ENCODE data around the gene VIPAS39. TPM values are rescaled to one million over a fixed set of nuclear protein-coding genes. Genes with fewer than 3 reads are reported as not detected.

The VIPAS39 gene
- total RNA-seq, 6 experiments from 2014 or later: 14.2 to 17.4 (median 15.3) TPM

DNA sequence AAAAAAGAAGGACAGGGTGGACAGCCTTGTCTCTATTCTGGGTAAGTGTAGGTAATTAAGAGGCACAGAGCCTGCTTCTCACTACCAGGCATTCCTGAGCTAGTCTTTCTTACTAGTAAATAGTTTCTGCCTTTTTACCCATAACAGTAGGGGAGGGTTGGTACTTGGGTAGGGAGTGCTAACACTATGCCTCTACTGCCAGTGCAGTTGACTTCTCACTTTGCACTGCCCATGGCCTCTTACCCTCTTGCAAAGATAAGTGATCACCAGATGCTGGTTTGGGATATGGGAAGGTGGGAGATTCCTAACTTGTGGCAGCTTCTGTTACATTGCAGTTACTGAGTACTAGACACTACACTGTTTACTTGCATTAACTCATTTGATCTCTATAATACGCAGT lies 12.1 kb upstream of the VIPAS39 start:
- TF ChIP-seq, protein P1, sequence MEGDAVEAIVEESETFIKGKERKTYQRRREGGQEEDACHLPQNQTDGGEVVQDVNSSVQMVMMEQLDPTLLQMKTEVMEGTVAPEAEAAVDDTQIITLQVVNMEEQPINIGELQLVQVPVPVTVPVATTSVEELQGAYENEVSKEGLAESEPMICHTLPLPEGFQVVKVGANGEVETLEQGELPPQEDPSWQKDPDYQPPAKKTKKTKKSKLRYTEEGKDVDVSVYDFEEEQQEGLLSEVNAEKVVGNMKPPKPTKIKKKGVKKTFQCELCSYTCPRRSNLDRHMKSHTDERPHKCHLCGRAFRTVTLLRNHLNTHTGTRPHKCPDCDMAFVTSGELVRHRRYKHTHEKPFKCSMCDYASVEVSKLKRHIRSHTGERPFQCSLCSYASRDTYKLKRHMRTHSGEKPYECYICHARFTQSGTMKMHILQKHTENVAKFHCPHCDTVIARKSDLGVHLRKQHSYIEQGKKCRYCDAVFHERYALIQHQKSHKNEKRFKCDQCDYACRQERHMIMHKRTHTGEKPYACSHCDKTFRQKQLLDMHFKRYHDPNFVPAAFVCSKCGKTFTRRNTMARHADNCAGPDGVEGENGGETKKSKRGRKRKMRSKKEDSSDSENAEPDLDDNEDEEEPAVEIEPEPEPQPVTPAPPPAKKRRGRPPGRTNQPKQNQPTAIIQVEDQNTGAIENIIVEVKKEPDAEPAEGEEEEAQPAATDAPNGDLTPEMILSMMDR (IDR thresholded peaks at IDR 0.05): no peak
- Mint-ChIP-seq H3K27me3 (ENCODE audit: insufficient read depth) (peaks cover 6% of the 10 kb centered on the region; the same call in 1 of the 2 replicates), H3K9me3 (no peaks in the 10 kb centered on the region), H3K4me1 (ENCODE audit: low read depth) (no peaks in the 10 kb centered on the region), H3K4me3 (no peak overlapping the region), H3K36me3 (ENCODE audit: low read depth) (peaks cover 27% of the 10 kb centered on the region), H3K27ac (no peak overlapping the region)
- DNase-seq: no peak

- no peak overlapping the region for H3K27ac Mint-ChIP-seq
Measured at GRCh38 chr14:77469067-77469505, 11.7 kb upstream of the VIPAS39 start.

DNA sequence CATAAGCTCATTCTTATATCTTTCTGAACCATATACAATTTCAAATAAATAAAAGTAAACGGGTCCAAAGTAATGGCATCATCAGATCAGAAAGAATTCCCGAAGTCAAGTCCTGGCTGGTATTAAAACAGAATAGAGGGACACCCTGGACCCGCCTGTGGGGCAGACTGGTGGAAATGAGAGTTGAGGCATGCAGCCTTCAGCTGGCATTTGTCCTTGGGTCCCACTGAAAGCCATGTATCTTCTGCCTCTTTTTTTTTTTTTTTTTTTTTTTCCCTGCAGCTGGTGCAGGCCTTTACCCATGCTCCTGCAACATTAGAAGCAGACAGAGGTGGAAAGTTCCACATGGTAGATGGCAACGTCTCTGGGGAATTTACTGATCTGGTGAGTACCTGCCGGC lies 10.4 kb upstream of the VIPAS39 start:
- H3K4me3 Mint-ChIP-seq: no peak overlapping the region
- H3K36me3 Mint-ChIP-seq (ENCODE audit: low read depth): peaks cover 27% of the 10 kb centered on the region
- TF ChIP-seq, protein P1 (IDR thresholded peaks at IDR 0.05): no peak
- H3K9me3 Mint-ChIP-seq: no peaks in the 10 kb centered on the region
- peaks cover 2% of the 10 kb centered on the region; the same call in 1 of the 2 replicates for H3K27me3 Mint-ChIP-seq (ENCODE audit: insufficient read depth)
- no peak overlapping the region for H3K27ac Mint-ChIP-seq
- no peaks in the 10 kb centered on the region for H3K4me1 Mint-ChIP-seq (ENCODE audit: low read depth)
- DNase-seq: no peak

More at GRCh38 chr14:77469067-77469505, 11.7 kb upstream of the VIPAS39 start:
- no peak overlapping the region for H3K4me3 Mint-ChIP-seq
- TF ChIP-seq, protein P1 (IDR thresholded peaks at IDR 0.05): no peak
- no peak for DNase-seq
- no peaks in the 10 kb centered on the region for H3K9me3 Mint-ChIP-seq
- peaks cover 6% of the 10 kb centered on the region; the same call in 1 of the 2 replicates for H3K27me3 Mint-ChIP-seq (ENCODE audit: insufficient read depth)
- H3K4me1 Mint-ChIP-seq (ENCODE audit: low read depth): no peaks in the 10 kb centered on the region
- H3K36me3 Mint-ChIP-seq (ENCODE audit: low read depth): peaks cover 27% of the 10 kb centered on the region

- no peaks in the 10 kb centered on the region for H3K9me3 Mint-ChIP-seq
Measured at GRCh38 chr14:77459072-77459723, 1.8 kb upstream of the VIPAS39 start.

GRCh38 chr14:77458249-77458950 lies 999 bp upstream of the VIPAS39 start:
- peak; percentile 25 for DNase-seq

More at GRCh38 chr14:77459072-77459723, 1.8 kb upstream of the VIPAS39 start:
- DNase-seq: peak; percentile 68
- peak overlapping the region; percentile 98 for H3K4me3 Mint-ChIP-seq
- TF ChIP-seq, protein P1 (IDR thresholded peaks at IDR 0.05): peak; percentile 86
- peaks cover 20% of the 10 kb centered on the region for H3K36me3 Mint-ChIP-seq (ENCODE audit: low read depth)
- H3K4me1 Mint-ChIP-seq (ENCODE audit: low read depth): peaks cover 35% of the 10 kb centered on the region
- H3K27me3 Mint-ChIP-seq (ENCODE audit: insufficient read depth): peaks cover 2% of the 10 kb centered on the region
- H3K27ac Mint-ChIP-seq: peak overlapping the region; percentile 98

More at GRCh38 chr14:77458249-77458950, 999 bp upstream of the VIPAS39 start:
- H3K27me3 Mint-ChIP-seq (ENCODE audit: insufficient read depth): peaks cover 2% of the 10 kb centered on the region
- no peaks in the 10 kb centered on the region for H3K9me3 Mint-ChIP-seq
- H3K27ac Mint-ChIP-seq: peak overlapping the region; percentile 98
- peaks cover 20% of the 10 kb centered on the region for H3K36me3 Mint-ChIP-seq (ENCODE audit: low read depth)
- TF ChIP-seq, protein P1 (IDR thresholded peaks at IDR 0.05): no peak
- H3K4me1 Mint-ChIP-seq (ENCODE audit: low read depth): peaks cover 35% of the 10 kb centered on the region
- peak overlapping the region; percentile 98 for H3K4me3 Mint-ChIP-seq
